Measurements from ENCODE around the gene ADAMTSL3. TPM values are rescaled to one million over a fixed set of nuclear protein-coding genes. Genes with fewer than 3 reads are reported as not detected.

The ADAMTSL3 gene
- total RNA-seq, 1 experiment from 2014 or later, result 0.05 TPM

DNA sequence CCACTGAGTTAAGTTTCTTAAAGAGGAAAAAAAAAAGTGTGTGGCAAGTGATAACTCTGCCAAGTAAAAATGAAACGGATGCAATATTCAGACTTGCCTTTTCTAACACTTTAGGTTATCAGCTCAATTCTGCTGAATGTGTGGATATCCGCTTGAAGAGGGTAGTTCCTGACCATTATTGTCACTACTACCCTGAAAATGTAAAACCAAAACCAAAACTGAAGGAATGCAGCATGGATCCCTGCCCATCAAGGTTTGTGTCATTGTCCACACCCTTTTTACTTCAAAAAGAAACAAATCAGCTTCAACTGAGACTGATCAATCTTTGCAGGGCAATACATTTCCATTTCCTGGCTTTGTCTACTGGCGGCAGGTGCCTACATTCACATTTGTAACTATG, 236.1 kb downstream of the ADAMTSL3 start:
- ChIA-PET POLR2A (no interaction called here), RAD21 (ENCODE audit: low non-redundant PET in 1 of 2, low total read pairs in 2 of 2, uncharacterized antibody in 2 of 2, unreplicated experiment in 2 of 2) (no interaction called here), CTCF (no interaction called here)
- H3K9me3 ChIP-seq (ENCODE audit: control insufficient read depth in 1 of 2, insufficient read depth in 1 of 2, low read depth in 1 of 2, low read length in 2 of 2), result no peaks in the 10 kb centered on the region
- H3K27ac ChIP-seq (ENCODE audit: low read depth, low read length), result no peak overlapping the region
- BruUV-seq (replicated peaks), result no TSS peak
- no peak overlapping the region for H2AFZ ChIP-seq (ENCODE audit: low read depth, low read length, poor library complexity, severe bottlenecking)
- H3K4me3 ChIP-seq (replicated peaks in 1 of 2; ENCODE audit: low read depth in 1 of 2, low read length in 2 of 2), result no peak overlapping the region
- H3K4me2 ChIP-seq (ENCODE audit: low read length), result no peak overlapping the region
- DNase-seq (ENCODE audit: low read depth, low spot score), result no peak
- H3K27me3 ChIP-seq (ENCODE audit: insufficient read depth, low read length), result peaks cover 13% of the 10 kb centered on the region
- H3K4me1 ChIP-seq (ENCODE audit: control insufficient read depth in 1 of 2, insufficient read depth in 2 of 2, low read length in 2 of 2), result no peaks in the 10 kb centered on the region
- no peaks in the 10 kb centered on the region for H3K79me2 ChIP-seq (ENCODE audit: insufficient read depth, low read length)
- no peak for ATAC-seq
- no peaks in the 10 kb centered on the region for H3K9me2 ChIP-seq (ENCODE audit: insufficient read depth)
- TF ChIP-seq, protein P1, sequence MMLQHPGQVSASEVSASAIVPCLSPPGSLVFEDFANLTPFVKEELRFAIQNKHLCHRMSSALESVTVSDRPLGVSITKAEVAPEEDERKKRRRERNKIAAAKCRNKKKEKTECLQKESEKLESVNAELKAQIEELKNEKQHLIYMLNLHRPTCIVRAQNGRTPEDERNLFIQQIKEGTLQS (IDR thresholded peaks at IDR 0.05), result no peak
- no peak for TF ChIP-seq CEBPB (IDR thresholded peaks at IDR 0.05; ENCODE audit: low read depth)
- TF ChIP-seq, protein P2, sequence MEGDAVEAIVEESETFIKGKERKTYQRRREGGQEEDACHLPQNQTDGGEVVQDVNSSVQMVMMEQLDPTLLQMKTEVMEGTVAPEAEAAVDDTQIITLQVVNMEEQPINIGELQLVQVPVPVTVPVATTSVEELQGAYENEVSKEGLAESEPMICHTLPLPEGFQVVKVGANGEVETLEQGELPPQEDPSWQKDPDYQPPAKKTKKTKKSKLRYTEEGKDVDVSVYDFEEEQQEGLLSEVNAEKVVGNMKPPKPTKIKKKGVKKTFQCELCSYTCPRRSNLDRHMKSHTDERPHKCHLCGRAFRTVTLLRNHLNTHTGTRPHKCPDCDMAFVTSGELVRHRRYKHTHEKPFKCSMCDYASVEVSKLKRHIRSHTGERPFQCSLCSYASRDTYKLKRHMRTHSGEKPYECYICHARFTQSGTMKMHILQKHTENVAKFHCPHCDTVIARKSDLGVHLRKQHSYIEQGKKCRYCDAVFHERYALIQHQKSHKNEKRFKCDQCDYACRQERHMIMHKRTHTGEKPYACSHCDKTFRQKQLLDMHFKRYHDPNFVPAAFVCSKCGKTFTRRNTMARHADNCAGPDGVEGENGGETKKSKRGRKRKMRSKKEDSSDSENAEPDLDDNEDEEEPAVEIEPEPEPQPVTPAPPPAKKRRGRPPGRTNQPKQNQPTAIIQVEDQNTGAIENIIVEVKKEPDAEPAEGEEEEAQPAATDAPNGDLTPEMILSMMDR (IDR thresholded peaks at IDR 0.05 in 2 of 3, conservative IDR thresholded peaks at IDR 0.05 in 1 of 3; ENCODE audit: borderline replicate concordance in 1 of 3, insufficient read depth in 1 of 3, low read depth in 2 of 3, low read length in 2 of 3), result no peak
- no peak for TF ChIP-seq CBX3 (IDR thresholded peaks at IDR 0.05; ENCODE audit: low read depth)
- TF ChIP-seq SIN3A (IDR thresholded peaks at IDR 0.05; ENCODE audit: low read depth), result no peak
- TF ChIP-seq POLR2A (IDR thresholded peaks at IDR 0.05; ENCODE audit: borderline replicate concordance, extremely low read depth, insufficient read depth, insufficient read length), result no peak
- no peak for TF ChIP-seq EGR1 (IDR thresholded peaks at IDR 0.05; ENCODE audit: low read depth)
- TF ChIP-seq, protein P3, sequence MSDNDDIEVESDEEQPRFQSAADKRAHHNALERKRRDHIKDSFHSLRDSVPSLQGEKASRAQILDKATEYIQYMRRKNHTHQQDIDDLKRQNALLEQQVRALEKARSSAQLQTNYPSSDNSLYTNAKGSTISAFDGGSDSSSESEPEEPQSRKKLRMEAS (IDR thresholded peaks at IDR 0.05), result no peak
- TF ChIP-seq, protein P4, sequence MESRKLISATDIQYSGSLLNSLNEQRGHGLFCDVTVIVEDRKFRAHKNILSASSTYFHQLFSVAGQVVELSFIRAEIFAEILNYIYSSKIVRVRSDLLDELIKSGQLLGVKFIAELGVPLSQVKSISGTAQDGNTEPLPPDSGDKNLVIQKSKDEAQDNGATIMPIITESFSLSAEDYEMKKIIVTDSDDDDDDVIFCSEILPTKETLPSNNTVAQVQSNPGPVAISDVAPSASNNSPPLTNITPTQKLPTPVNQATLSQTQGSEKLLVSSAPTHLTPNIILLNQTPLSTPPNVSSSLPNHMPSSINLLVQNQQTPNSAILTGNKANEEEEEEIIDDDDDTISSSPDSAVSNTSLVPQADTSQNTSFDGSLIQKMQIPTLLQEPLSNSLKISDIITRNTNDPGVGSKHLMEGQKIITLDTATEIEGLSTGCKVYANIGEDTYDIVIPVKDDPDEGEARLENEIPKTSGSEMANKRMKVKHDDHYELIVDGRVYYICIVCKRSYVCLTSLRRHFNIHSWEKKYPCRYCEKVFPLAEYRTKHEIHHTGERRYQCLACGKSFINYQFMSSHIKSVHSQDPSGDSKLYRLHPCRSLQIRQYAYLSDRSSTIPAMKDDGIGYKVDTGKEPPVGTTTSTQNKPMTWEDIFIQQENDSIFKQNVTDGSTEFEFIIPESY (IDR thresholded peaks at IDR 0.05; ENCODE audit: extremely low read depth, insufficient replicate concordance, low read length), result no peak
- H4K20me1 ChIP-seq (ENCODE audit: insufficient read depth), result no peaks in the 10 kb centered on the region
- intact Hi-C loops (cut with micrococcal nuclease), result no loop called here
- H3K36me3 ChIP-seq (ENCODE audit: control insufficient read depth in 1 of 2, insufficient read depth in 2 of 2, low read length in 2 of 2), result no peaks in the 10 kb centered on the region
- H3K9ac ChIP-seq (ENCODE audit: low read length), result no peak overlapping the region

Measured in HCT116 (cell line).